ENCODE results near the gene TMEM225B.

The TMEM225B gene

DNA sequence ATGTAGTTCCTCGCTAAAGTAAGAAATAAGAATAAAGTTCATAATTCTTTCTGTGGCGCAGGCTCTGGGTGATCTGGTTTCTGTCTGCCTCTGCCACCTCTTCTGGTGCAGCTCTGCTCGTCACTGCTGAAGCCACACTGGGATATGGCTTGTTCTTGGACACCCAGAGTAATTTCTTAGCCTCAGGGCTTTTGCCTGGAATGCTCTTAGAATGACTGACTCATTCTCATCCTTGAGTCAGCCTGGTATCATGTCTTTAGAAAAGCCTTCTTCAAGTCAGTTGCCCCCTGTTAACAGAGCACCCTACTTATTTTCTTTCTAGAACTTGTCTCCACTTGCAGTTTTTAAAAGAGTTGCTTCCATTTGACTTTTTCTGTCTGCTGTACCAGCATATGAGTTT, 20.7 kb downstream of the TMEM225B start:
- Histone ChIP-seq H3K18ac (ENCODE audit: low read length) (no peak overlapping the region), H3K14ac (ENCODE audit: low read length) (no peak overlapping the region), H2BK15ac (ENCODE audit: low read length) (no peak overlapping the region), H3K4ac (ENCODE audit: low read length) (no peak overlapping the region), H4K91ac (ENCODE audit: low read depth, low read length, poor library complexity) (no peak overlapping the region), H2AK5ac (ENCODE audit: low read depth, low read length) (no peak overlapping the region), H2BK12ac (ENCODE audit: low read length) (no peak overlapping the region), H3K4me2 (ENCODE audit: insufficient read depth, low read length, poor library complexity, severe bottlenecking) (no peak overlapping the region), H4K8ac (ENCODE audit: low read depth, low read length) (no peak overlapping the region), H3K9ac (ENCODE audit: low read depth, low read length, poor library complexity) (no peak overlapping the region), H2BK5ac (ENCODE audit: low read length) (no peak overlapping the region), H3K9me3 (replicated peaks in 1 of 2; ENCODE audit: control insufficient read depth in 2 of 2, insufficient read depth in 1 of 2, low read depth in 1 of 2, low read length in 2 of 2) (no peaks in the 10 kb centered on the region), H3K4me1 (ENCODE audit: control insufficient read depth in 2 of 2, insufficient read depth in 1 of 2, low read depth in 1 of 2, low read length in 2 of 2) (peaks cover 2 to 4% of the 10 kb centered on the region in 2 donors), H3K27me3 (ENCODE audit: control insufficient read depth in 3 of 3, insufficient read depth in 3 of 3, low read depth in 1 of 3, low read length in 3 of 3) (no peaks in the 10 kb centered on the region), H3K23ac (ENCODE audit: low read depth, low read length, poor library complexity) (no peak overlapping the region), H3K4me3 (ENCODE audit: low read length in 2 of 2) (no peak overlapping the region), H3K36me3 (replicated peaks in 1 of 2; ENCODE audit: control insufficient read depth in 2 of 2, insufficient read depth in 2 of 2, low read length in 2 of 2) (peaks cover 33 to 59% of the 10 kb centered on the region in 2 donors), H3K27ac (replicated peaks; ENCODE audit: low read length) (no peak overlapping the region), H3K79me1 (ENCODE audit: low read depth, low read length) (peaks cover 8% of the 10 kb centered on the region), H2BK120ac (ENCODE audit: low read depth, low read length) (no peak overlapping the region), H2AFZ (ENCODE audit: low read length) (no peak overlapping the region)
- no peak for DNase-seq (ENCODE audit: low spot score)
- WGBS, 2 donors (ENCODE audit: extremely low coverage in 2 of 2, insufficient read length in 2 of 2, insufficient replicate concordance in 1 of 2), result no CpG with 5 or more reads among the region's 3 CpGs

DNA sequence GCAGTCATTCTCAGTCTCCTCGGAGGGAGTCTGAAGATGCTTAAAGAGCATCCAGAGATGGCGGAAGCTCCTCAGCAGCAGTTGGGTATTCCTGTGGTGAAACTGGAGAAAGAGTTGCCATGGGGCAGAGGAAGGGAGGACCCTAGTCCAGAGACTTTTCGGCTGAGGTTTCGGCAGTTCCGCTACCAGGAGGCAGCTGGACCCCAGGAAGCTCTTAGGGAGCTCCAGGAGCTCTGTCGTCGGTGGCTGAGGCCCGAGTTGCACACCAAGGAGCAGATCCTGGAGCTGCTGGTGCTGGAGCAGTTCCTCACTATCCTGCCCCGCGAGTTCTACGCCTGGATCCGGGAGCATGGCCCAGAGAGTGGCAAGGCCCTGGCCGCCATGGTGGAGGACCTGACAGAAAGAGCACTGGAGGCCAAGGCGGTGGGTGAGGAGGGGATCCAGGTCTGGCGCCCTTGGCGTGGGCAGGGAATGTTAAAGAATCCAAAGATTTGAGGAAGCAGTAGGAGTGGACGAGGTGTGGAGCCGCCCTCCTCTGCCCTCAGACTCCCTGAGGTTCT, 21.6 kb downstream of the TMEM225B start:
- Histone ChIP-seq H3K4me3 (ENCODE audit: low read length in 2 of 2) (no peak overlapping the region), H3K36me3 (replicated peaks in 1 of 2; ENCODE audit: control insufficient read depth in 2 of 2, insufficient read depth in 2 of 2, low read length in 2 of 2) (peaks cover 42 to 69% of the 10 kb centered on the region in 2 donors)

DNA sequence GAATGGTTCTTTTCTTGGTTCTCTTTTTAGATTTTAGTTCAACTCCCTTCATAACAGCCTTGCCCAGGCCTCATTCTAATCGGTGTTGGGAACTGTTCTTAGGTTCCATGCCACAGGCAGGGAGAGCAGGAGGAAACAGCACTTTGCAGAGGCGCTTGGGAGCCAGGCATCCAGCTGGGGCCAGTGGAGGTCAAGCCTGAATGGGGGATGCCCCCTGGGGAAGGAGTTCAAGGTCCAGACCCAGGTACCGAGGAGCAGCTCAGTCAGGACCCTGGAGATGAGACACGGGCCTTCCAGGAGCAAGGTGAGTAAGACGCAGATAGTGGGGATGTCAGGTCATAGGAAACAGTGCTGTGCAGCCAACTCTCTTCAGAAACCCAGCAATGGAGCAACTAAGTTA, 23.2 kb downstream of the TMEM225B start:
- H3K4me2 ChIP-seq (ENCODE audit: insufficient read depth, low read length, poor library complexity, severe bottlenecking), result no peak overlapping the region
- no peak overlapping the region for H4K91ac ChIP-seq (ENCODE audit: low read depth, low read length, poor library complexity)
- H3K36me3 ChIP-seq (replicated peaks in 1 of 2; ENCODE audit: control insufficient read depth in 2 of 2, insufficient read depth in 2 of 2, low read length in 2 of 2), result peaks cover 54 to 85% of the 10 kb centered on the region in 2 donors
- H3K4ac ChIP-seq (ENCODE audit: low read length), result no peak overlapping the region
- peaks cover 2 to 4% of the 10 kb centered on the region in 2 donors for H3K4me1 ChIP-seq (ENCODE audit: control insufficient read depth in 2 of 2, insufficient read depth in 1 of 2, low read depth in 1 of 2, low read length in 2 of 2)
- WGBS, 2 donors (ENCODE audit: extremely low coverage in 2 of 2, insufficient read length in 2 of 2, insufficient replicate concordance in 1 of 2), result no CpG with 5 or more reads among the region's 5 CpGs
- no peak overlapping the region for H3K27ac ChIP-seq (replicated peaks; ENCODE audit: low read length)
- H3K27me3 ChIP-seq (ENCODE audit: control insufficient read depth in 3 of 3, insufficient read depth in 3 of 3, low read depth in 1 of 3, low read length in 3 of 3), result no peaks in the 10 kb centered on the region
- H2BK15ac ChIP-seq (ENCODE audit: low read length), result no peak overlapping the region
- H2AFZ ChIP-seq (ENCODE audit: low read length), result no peak overlapping the region
- H2BK12ac ChIP-seq (ENCODE audit: low read length), result no peak overlapping the region
- no peak overlapping the region for H3K23ac ChIP-seq (ENCODE audit: low read depth, low read length, poor library complexity)
- H3K4me3 ChIP-seq (ENCODE audit: low read length in 2 of 2), result no peak overlapping the region
- H3K18ac ChIP-seq (ENCODE audit: low read length), result no peak overlapping the region
- H3K79me1 ChIP-seq (ENCODE audit: low read depth, low read length), result peaks cover 9% of the 10 kb centered on the region
- no peak for DNase-seq (ENCODE audit: low spot score)
- H3K9me3 ChIP-seq (replicated peaks in 1 of 2; ENCODE audit: control insufficient read depth in 2 of 2, insufficient read depth in 1 of 2, low read depth in 1 of 2, low read length in 2 of 2), result no peaks in the 10 kb centered on the region
- H2AK5ac ChIP-seq (ENCODE audit: low read depth, low read length), result no peak overlapping the region
- no peak overlapping the region for H2BK120ac ChIP-seq (ENCODE audit: low read depth, low read length)
- no peak overlapping the region for H3K9ac ChIP-seq (ENCODE audit: low read depth, low read length, poor library complexity)
- H4K8ac ChIP-seq (ENCODE audit: low read depth, low read length), result no peak overlapping the region
- no peak overlapping the region for H2BK5ac ChIP-seq (ENCODE audit: low read length)
- H3K14ac ChIP-seq (ENCODE audit: low read length), result no peak overlapping the region

More for the DNA sequence above, 21.6 kb downstream of the TMEM225B start:
- Histone ChIP-seq H2AFZ (ENCODE audit: low read length) (no peak overlapping the region), H2AK5ac (ENCODE audit: low read depth, low read length) (no peak overlapping the region), H2BK120ac (ENCODE audit: low read depth, low read length) (no peak overlapping the region), H3K18ac (ENCODE audit: low read length) (no peak overlapping the region), H4K8ac (ENCODE audit: low read depth, low read length) (no peak overlapping the region), H3K14ac (ENCODE audit: low read length) (no peak overlapping the region), H3K9ac (ENCODE audit: low read depth, low read length, poor library complexity) (no peak overlapping the region), H2BK12ac (ENCODE audit: low read length) (no peak overlapping the region), H2BK15ac (ENCODE audit: low read length) (no peak overlapping the region), H3K79me1 (ENCODE audit: low read depth, low read length) (peaks cover 9% of the 10 kb centered on the region), H3K9me3 (replicated peaks in 1 of 2; ENCODE audit: control insufficient read depth in 2 of 2, insufficient read depth in 1 of 2, low read depth in 1 of 2, low read length in 2 of 2) (no peaks in the 10 kb centered on the region), H3K23ac (ENCODE audit: low read depth, low read length, poor library complexity) (no peak overlapping the region), H3K4me1 (ENCODE audit: control insufficient read depth in 2 of 2, insufficient read depth in 1 of 2, low read depth in 1 of 2, low read length in 2 of 2) (peaks cover 2 to 4% of the 10 kb centered on the region in 2 donors), H3K4me2 (ENCODE audit: insufficient read depth, low read length, poor library complexity, severe bottlenecking) (no peak overlapping the region), H3K4ac (ENCODE audit: low read length) (no peak overlapping the region), H3K27ac (replicated peaks; ENCODE audit: low read length) (no peak overlapping the region), H2BK5ac (ENCODE audit: low read length) (no peak overlapping the region), H3K27me3 (ENCODE audit: control insufficient read depth in 3 of 3, insufficient read depth in 3 of 3, low read depth in 1 of 3, low read length in 3 of 3) (no peaks in the 10 kb centered on the region), H4K91ac (ENCODE audit: low read depth, low read length, poor library complexity) (no peak overlapping the region)
- no CpG with 5 or more reads among the region's 18 CpGs for WGBS, 2 donors (ENCODE audit: extremely low coverage in 2 of 2, insufficient read length in 2 of 2, insufficient replicate concordance in 1 of 2)
- DNase-seq (ENCODE audit: low spot score), result no peak

DNA sequence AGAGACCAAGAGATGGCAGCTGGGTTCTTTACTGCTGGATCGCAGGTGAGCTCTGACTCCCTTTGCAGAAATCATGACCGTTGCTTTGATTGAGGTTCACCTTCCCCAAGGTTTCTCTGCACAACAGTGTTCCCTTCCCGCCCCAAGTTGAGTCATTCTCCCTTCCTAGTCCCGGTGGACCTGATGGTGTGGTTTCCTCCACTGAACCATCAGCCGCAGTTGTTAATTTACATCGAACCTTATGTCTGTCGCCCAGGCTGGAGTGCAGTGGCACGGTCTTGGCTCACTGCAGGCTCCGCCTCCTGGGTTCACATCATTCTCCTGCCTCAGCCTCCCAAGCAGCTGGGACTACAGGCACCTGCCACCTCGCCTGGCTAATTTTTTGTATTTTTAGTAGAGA, 24.5 kb downstream of the TMEM225B start:
- Histone ChIP-seq H4K8ac (ENCODE audit: low read depth, low read length) (no peak overlapping the region), H2BK120ac (ENCODE audit: low read depth, low read length) (no peak overlapping the region), H3K27ac (replicated peaks; ENCODE audit: low read length) (no peak overlapping the region), H3K9ac (ENCODE audit: low read depth, low read length, poor library complexity) (no peak overlapping the region), H3K18ac (ENCODE audit: low read length) (no peak overlapping the region), H4K91ac (ENCODE audit: low read depth, low read length, poor library complexity) (no peak overlapping the region), H3K27me3 (ENCODE audit: control insufficient read depth in 3 of 3, insufficient read depth in 3 of 3, low read depth in 1 of 3, low read length in 3 of 3) (no peaks in the 10 kb centered on the region), H2AFZ (ENCODE audit: low read length) (no peak overlapping the region), H3K4me1 (ENCODE audit: control insufficient read depth in 2 of 2, insufficient read depth in 1 of 2, low read depth in 1 of 2, low read length in 2 of 2) (peaks cover 2 to 3% of the 10 kb centered on the region in 2 donors), H3K9me3 (replicated peaks in 1 of 2; ENCODE audit: control insufficient read depth in 2 of 2, insufficient read depth in 1 of 2, low read depth in 1 of 2, low read length in 2 of 2) (no peaks in the 10 kb centered on the region), H3K4me3 (ENCODE audit: low read length in 2 of 2) (no peak overlapping the region), H3K4me2 (ENCODE audit: insufficient read depth, low read length, poor library complexity, severe bottlenecking) (no peak overlapping the region), H2BK15ac (ENCODE audit: low read length) (no peak overlapping the region), H2BK12ac (ENCODE audit: low read length) (no peak overlapping the region), H3K23ac (ENCODE audit: low read depth, low read length, poor library complexity) (no peak overlapping the region), H3K79me1 (ENCODE audit: low read depth, low read length) (peaks cover 2% of the 10 kb centered on the region), H2AK5ac (ENCODE audit: low read depth, low read length) (no peak overlapping the region), H2BK5ac (ENCODE audit: low read length) (no peak overlapping the region), H3K36me3 (replicated peaks in 1 of 2; ENCODE audit: control insufficient read depth in 2 of 2, insufficient read depth in 2 of 2, low read length in 2 of 2) (peaks cover 59 to 98% of the 10 kb centered on the region in 2 donors), H3K4ac (ENCODE audit: low read length) (no peak overlapping the region), H3K14ac (ENCODE audit: low read length) (no peak overlapping the region)
- DNase-seq (ENCODE audit: low spot score), result no peak
- no CpG with 5 or more reads among the region's 10 CpGs for WGBS, 2 donors (ENCODE audit: extremely low coverage in 2 of 2, insufficient read length in 2 of 2, insufficient replicate concordance in 1 of 2)

Measured in neuronal stem cell (in vitro differentiated cells).